Right ventricle myocardium superior (tissue), 1 donor: ENCODE results near the gene VANGL2. TPM values are rescaled to one million over a fixed set of nuclear protein-coding genes. Genes with fewer than 3 reads are reported as not detected.

Source experiments
- ATAC-seq: fragments of 200-7000 bp; cut with Tn5 transposase; one replicate; pipeline ENCODE4 v1.9.1; 2020; ENCODE audit warnings: mild to moderate bottlenecking; ENCODE audit not compliant: poor library complexity
- DNase-seq: peaks from one replicate; pipeline ENCODE4 v3.0.0-alpha.2; 2020
- intact Hi-C: fragments of 100-400 bp; cut with DNase I; formaldehyde crosslinking; loops from one replicate; pipeline ENCODE4 v1.11.2; 2022
- total RNA-seq: library from RNA; stranded (reverse); fragmentation: NEBNext Ultra II Directional; extraction: Animal tissue kit (Norgen Biotek cat#: 25700); gene quantifications from one replicate; pipeline ENCODE4 v1.2.1, GENCODE V29; 2021
- donor health status: DM: no; HTN: yes; CAD: no; lungs with severe emphysema.

The VANGL2 gene
- total RNA-seq, 1 donor from 2014 or later, result 1.9 TPM

DNA sequence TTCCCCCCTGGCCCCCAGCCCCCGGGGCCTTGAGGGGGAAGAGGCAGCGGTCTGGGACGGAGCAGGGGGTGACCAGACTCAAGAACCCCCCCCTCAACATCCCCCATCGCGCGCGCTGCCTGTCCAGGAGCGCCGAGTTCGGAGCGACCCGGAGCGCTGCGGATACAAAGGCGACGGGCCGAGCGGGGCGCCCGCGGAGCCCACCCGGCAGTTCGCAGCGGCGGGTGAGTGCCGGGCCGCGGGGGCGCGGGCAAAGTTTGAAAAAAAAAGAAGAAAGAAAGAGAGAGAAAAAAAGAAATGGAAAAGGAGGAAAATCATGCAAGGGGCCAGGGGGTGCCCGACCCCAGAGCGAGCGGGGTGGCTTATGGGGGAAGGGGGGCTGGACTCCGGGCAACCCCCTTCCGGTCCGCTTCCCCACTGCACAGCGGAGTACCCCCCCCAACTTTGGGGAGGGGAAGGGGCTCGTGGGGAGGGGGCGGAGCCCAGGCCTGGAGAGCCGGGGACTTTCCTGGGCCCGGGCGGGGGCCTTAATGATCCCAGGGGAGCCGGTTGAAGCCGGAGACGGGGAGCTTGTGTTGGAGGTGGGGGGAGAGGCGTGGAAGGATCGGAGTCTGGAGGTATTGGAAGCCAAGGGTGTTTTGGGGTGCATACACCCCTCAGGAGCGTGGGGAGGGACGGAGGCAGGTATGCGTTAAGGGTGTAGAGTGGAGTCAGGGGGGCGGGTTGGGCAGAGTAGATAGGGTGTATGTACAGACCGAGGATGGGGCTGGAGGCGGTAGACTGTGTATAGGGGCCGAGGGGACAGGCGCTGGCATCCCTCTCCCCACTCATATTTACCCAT is 502 bp downstream of the VANGL2 start:
- no peak for DNase-seq
- ATAC-seq, result peak; percentile 50
- intact Hi-C loops, result no loop called here

DNA sequence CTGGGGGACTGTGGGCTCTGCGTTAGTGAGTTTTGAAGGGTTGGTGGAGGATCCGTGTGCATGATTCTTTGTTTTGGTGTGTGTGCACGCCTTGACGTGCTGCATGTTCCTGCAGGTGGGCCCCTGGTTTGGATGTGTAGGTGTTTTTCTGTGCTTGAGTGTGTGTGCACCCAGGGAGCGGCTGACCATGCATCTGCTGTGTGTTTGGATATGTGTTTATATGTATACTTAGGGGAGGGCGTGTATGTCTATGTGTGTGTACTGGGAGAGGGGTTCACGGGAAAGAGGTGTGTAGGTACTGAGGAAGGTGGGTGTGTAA is 1.1 kb downstream of the VANGL2 start:
- DNase-seq, result no peak
- intact Hi-C loops, result no loop called here
- ATAC-seq, result no peak

DNA sequence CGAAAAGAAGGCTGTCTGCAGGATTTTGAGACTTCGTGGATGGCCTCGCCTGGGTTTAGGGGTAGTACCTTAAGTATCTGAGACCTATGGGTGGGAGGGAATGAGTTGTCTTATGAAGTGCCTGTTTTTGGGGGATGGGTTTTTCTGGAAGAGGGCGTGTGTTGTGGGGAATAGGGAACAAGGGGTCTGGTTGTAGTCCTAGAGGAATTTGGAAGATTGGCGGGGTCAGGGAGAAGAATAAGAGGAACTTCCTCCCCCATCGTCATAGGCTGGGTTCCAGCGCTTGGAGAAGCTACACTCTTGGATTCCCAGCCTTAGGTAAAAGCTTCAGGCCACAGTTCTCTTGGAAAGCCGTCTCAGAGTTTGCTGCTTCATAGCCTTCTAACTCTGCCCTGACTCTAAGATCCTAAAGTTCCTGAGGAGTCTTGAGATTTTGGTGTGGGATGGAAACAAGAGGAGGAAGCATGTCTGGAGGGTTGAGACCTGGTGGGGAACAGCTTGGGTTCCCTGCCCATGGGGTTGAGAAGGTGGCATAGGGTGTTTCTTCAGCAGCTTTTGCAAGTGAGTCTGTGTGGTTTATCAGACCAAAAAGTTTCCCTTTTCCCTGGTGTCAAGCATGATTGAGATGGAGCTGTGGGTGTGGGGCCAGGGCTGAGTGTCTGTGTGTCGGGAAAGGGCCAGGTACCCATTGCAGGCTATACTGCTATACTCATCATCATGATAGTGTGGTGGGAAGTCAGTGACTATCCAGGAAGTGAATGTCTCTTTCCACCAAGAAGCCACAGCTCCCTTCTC is 1.8 kb downstream of the VANGL2 start:
- ATAC-seq, result no peak
- no peak for DNase-seq
- intact Hi-C loops, result no loop called here

DNA sequence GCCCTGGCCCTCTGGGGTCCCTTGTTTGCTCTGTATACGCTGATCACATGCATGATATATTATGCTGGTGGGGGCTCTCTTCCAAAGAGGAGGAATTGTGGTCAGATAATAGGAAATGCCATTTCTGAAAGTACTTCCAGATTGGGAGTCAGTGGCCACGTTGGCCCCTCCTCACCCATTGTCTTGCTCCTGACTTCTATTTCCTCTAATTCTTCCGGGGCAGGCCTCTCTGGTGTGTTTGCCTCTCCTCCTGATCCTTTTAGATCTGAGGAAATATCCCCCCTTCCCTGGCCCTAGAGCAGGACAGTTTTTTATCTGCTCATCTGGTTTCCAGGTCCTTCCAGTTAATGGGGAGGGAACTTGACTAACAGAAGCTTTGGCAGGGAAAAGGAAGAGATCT is 2.9 kb downstream of the VANGL2 start:
- ATAC-seq (no peak), DNase-seq (no peak)
- intact Hi-C loops, result no loop called here

DNA sequence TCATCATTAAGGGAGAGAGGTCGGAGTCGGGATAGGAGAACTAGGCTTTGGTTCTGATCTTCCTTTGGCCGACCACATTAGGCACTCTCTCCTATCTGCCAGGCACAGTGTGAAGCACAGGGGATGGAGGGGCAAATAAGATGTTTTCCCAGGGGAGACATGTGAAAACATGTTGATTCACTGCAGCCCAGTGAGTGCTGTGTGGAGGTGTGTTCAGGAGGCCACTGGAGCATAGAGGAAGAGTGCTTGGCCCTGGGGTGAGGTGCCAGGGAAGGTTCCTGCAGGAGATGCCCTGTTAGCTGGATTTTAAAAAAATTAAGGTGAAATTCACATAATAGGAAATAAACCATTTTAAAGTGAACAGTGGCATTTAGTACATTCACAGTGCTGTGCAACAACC is 3.7 kb downstream of the VANGL2 start:
- ATAC-seq (no peak), DNase-seq (no peak)
- intact Hi-C loops, result no loop called here

DNA sequence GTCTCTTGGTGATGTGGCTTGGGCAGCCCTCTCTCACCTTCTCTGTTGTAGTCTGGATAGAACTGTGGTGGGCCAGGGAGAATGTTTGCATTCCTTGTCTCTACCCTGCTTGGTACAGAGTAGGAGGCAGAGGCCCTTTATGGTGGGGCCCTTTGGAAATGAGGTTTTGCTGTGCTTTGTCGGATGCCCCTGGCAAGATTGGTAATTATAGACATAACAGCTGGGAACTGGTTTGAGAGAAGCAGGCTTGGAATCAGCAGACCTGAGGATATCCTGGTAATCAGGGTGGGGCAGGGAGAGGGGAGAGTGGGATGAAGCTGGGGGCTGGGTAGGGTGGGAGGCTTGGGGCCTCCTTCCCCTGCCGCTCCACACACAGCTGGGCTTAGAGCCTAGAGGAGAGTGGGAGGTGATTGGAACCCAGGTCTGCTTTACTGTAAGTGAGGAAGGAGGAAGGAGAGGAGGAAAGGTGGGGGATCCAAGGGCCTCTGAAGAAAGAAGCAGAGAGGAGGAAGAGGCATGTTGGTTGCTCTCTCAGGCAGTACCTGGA is 5.0 kb downstream of the VANGL2 start:
- no peak for ATAC-seq
- DNase-seq, result no peak
- intact Hi-C loops, result no loop called here

DNA sequence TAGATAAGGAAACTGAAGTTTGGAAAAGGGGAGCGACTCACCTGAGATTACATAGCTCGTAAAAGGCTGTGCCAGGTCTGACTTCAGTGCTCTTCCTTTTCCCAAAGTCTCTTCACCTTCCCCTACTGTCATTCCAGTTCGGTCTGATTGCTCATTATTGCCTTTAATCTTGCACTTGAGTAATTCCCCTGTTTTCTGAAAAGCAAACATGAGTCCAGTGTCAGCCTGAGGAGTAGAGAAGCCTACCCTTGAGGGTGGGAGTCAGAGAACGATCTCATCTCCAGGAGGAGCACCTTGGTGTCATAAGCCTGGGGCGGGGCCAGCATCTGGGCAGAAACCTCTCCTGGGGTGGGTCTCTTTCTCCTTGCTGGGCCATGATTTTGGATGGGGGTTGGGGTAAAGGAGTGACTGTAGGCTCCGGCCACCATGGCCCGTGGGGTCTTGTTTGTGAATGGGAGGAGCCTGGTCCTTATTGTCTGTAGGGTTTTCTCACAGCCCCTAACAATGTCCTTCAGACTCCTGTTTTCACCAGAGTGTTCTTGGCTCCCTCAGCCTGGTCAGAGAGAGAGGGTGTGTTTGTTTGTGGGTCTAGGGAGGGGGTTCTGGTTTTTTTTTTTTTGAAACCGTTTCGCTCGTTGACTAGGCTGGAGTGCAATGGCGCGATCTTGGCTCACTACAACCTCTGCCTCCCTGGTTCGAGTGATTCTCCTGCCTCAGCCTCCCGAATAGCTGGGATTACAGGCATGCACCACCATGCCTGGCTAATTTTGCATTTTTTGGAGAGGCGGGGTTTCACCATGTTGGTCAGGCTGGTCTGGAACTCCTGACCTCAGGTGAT is 6.0 kb downstream of the VANGL2 start:
- intact Hi-C loops, result no loop called here
- DNase-seq (no peak), ATAC-seq (no peak)

DNA sequence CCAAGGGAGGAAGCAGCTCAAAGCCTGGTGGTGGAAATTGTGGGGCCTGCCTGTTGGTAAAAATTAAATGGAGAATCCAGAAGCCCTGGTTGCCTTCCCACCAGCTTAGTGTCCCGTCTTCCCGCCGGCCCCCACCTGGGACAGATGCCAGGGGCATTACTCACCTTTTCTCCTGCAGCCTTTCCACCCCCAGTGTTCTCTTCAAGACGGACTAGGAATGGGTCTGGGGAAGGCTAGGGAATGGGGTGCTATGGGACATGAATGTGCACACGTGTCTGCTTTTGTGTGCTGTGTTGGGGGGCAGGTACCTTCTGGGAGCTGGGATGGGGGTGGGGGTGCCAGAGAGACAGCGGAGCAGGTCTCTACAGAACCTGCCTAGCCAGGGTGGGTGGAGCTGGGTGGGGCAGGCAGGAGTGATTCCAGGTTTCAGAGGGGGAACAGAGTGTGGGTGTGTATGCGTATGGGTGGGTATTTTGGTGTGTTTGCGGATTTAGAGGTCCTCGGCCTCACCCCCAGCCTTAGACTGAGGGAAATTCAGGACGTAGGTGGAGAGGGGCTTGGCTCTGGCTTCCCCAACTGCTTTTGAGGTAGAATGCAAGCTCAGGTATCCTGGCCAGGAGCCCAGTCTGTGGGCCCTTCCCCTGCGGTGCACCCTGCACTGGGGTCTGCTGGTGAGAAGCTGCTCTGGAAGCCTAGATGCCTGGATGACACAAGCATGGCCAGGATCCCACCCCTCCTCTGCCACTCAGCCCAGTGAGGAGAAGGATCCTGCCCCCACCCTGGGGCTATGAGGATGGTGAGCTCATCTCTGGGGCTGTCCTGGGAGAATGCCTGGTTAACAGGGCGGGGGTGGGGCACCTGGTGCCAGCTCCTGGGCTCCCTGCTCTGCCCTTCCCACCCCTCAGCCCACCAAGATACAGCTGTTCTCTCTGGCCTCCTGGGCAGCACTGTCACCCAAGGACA is 7.8 kb downstream of the VANGL2 start:
- ATAC-seq (no peak), DNase-seq (no peak)
- intact Hi-C loops, result no loop called here

DNA sequence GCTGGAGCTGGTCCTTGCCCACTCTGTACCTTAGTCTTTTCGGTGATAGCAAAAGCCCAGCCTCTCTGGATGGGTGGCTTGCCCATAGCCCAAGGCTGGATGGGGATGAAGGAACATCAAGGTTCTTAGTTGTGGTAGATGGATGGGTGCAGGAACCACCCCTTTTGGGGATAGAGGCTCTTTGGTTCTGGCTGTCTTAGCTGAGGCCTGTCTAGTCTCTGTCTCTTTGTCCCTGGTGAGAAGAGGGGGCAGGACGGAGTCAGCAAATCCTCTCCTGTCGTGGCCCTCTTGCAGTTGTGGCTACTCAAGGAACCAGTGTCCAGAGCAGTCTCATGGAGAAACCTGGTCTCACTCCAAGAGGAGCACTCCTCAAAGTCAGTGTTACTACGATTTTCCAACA is 8.5 kb downstream of the VANGL2 start:
- DNase-seq, result no peak
- ATAC-seq, result no peak
- intact Hi-C loops, result no loop called here

DNA sequence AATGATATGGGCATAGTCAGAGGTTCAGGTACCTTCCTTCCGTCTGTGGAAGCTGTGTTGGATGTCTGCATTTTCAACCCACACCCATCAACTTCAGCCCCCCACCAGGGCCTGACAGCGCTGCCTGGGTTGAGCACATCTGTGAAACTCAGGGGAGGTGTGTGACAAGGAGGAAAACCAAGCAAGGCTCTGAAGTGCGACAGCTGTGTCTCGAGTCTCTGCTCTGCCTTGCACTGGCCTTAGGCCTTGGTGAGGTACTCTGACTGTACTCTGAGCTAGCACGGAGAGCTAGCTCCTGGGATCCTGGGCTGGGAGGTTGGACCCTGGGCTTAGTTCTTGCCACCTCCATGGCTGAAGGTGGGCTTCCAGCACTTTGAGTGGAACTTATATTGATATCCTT is 9.1 kb downstream of the VANGL2 start:
- ATAC-seq, result no peak
- no peak for DNase-seq
- intact Hi-C loops, result no loop called here

DNA sequence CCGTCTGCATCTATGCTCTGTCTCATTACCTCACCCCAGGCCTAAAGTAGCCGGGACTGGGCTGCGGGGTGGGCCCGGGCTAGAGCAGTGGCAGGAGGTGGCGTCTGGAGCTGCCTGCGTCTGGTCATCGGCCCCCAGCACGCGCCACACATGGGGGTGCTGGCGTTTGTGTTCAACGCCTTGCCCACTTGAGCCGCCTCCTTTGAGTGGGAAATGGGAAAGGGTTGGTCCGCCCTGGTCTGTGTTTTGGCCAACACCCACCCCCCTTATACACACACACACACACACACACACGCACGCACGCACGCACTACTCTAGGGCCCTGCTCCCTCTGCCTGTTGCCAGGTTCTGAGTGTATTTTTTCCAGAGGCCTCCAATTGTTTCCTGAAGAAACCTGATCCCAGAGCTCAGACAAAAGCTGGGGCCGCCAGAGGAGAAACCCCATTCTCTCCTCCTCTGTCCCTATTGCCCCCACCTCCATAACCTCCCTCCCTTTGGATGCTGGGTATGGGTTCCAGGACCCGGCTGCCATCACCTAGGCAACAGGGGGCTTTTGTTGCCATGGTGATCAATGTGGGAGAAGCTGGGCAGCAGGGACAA is 10.1 kb downstream of the VANGL2 start:
- ATAC-seq (no peak), DNase-seq (no peak)
- intact Hi-C loops, result no loop called here

DNA sequence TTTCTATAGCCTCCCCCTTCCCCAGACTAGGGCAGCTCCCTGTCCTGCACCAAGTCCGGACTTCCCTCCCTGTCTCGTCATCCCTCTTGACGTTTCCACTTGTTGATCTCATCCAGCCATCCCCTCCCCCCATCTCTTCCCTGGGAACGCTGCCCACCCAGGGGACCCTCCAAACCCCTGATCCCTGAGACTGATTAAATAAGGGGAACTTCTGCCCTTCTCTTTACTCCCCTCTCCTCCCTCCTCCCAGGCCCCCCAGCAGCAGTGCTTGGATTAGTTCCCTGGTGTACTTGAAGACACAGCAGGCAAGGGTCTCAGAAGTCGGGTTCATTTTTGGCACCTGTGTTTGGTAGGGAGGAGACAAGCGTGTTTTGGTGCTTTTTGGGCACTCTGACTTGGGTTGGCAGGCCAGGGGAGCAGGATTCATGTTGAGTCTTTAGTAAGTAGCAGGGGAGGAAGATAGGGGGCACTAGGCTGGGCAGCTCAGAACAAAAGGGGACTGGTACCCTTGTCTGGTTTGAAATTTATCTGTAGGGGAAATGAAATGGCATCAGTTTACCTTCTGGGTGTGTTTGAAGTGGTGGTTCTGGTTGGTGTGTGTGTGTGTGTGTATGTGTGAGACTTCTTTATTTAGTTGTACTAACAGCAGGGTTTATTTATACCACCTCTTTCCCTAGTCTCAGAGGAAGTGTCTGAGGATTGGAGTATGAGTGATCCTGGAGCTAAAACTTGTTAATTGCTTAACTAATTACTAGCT is 11.1 kb downstream of the VANGL2 start:
- intact Hi-C loops, result no loop called here
- no peak for ATAC-seq
- DNase-seq, result no peak

DNA sequence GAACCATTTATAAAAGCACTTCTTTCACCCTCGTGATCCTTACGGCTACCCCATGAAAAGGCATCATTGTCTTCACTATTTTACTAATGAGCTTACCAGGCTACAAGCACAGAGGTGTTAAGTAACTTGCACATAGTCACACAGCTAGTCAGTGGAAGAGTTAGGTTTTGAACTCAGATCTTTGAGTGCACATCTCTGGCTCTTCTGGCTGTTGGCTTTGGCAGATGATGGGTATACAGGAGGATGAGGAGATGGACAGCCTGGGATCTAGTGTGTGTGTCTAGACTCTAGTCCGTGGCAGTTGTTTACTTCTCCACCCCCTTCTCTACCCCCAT is 11.6 kb downstream of the VANGL2 start:
- intact Hi-C loops, result no loop called here
- ATAC-seq (no peak), DNase-seq (no peak)

DNA sequence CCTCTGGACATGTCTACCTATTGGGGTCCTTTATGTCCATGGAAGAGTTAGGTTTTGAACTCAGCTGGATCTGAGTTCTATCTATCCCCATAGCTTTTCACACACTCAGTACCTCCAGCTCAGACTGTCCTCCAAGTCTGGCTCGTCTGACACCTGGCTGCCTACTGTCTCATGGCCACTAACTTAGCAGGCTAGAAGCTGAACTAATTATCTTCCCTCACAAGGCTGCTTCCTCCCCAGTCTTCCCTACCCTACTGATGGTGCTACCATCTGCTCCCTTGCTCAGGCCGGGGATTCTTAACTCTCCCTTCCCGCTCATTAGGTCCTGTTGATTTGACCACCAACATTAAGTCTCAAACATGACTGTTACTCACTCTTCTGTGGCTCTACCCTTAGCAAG is 13.4 kb downstream of the VANGL2 start:
- no peak for DNase-seq
- no peak for ATAC-seq
- intact Hi-C loops, result no loop called here

DNA sequence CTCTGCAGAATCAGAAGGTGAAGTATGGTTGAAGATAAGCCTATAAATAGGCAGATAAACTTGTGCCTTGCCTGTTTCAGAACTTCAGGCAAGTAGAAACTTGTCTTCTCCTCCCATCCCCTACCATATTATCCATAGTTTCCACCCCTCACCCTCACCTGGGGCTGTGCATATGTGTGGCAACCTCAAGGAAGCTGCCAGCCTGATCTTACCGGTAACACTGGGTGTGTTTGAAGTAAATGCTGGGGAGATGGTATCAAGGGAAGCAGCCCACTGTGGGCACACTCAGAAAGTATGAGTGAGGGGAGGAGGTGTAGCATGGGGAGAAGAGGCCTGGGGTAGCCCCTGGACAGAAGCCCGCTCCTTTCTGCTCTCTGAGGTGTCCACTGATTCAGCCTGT is 14.5 kb downstream of the VANGL2 start:
- no peak for DNase-seq
- intact Hi-C loops, result no loop called here
- no peak for ATAC-seq

DNA sequence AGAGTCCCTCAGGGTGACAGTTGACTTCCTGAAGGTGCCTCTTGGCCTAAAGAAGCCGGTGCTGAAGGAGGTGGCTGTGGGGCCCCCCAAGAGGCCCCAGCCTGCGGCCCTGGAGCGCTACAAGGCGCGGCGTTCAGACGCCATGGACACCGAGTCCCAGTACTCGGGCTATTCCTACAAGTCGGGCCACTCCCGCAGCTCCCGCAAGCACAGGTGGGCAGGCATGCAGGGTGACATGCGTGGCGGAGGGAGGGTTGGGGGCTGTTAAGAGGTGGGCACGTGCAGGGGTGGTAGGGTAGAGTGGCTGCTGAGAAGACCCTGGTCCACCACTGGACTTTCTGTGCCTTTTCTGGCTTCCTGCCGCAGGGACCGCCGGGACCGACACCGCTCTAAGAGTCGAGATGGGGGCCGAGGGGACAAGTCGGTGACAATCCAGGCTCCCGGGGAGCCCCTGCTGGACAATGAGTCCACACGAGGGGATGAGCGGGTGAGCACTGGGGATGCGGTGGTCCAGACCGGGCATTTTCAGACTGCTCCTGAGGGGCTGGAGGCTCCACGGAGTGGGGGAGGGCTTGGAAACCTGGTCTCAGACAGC is 15.4 kb downstream of the VANGL2 start:
- intact Hi-C loops, result no loop called here
- DNase-seq (no peak), ATAC-seq (no peak)

DNA sequence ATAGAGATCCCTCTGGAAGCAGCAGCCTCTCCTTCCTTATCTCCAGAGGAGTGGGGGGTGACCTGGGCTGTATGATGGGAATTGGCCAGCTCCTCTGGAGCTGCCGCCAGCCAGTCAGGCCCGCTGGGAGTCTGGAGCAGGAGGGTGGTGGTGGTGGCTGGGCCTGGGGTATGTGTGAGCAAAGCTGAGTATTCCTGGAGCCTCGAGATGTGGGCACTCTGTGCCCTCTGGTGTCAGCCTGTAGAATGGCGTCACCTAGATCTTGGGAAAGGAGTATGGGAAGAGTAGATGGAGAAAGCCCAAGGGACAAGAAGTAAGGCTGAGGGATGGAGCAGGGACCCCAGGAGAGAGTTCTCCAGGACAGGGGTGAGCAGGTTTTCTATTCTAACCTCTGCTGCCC is 16.0 kb downstream of the VANGL2 start:
- ATAC-seq (no peak), DNase-seq (no peak)
- intact Hi-C loops, result no loop called here
